ENCODE results near the gene LRMDA.

LRMDA gene

DNA sequence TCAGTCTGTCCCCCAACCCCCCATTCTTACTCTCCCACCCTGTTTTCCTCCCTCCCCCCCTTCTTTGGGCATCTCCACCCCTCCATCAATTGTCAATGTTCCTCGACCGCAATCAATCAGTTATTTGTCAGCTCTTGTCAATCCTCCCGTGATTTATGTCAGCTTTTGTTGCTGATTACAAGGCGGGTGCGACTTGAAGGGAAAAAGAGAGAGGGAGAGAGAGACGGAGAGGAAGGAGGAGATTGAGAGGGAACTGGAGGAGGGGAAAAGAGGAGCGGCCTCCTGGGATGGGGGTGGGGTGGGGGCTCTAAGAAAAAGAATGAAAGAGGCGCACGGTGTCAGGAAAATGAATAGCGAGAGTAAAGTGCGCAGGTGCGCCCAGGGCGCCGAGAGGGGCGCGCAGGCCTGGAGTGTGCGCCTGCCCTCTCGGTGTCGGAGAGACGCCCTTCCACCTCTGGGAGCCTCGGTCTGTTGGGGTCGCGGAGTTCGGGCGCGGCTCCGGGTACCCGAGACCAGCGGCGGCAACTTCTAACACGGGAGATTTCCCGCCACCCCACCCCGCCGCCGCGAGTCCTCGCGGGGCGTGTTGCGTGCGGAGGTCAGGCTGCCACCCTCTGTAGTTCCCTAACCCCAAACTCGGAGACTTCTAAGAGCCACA lies 28.8 kb upstream of the LRMDA start (continued):
- TF ChIP-seq ZNF449 (tag by site-specific recombination; IDR thresholded peaks at IDR 0.05), result 0 out of 2 replicates have a peak, but pooled peaks have one; percentile 33
- TF ChIP-seq GLIS1 (tag by site-specific recombination; IDR thresholded peaks at IDR 0.05), result peak; percentile 44
- no peak for TF ChIP-seq ZNF302 (tag by site-specific recombination; IDR thresholded peaks at IDR 0.05; ENCODE audit: low read depth)
- peak; percentile 99 for TF ChIP-seq GFI1B (tag by site-specific recombination; IDR thresholded peaks at IDR 0.05)
- TF ChIP-seq KLF9 (tag by site-specific recombination; IDR thresholded peaks at IDR 0.05; ENCODE audit: low read depth), result peak; percentile 63; the same call in 1 of the 2 replicates
- TF ChIP-seq, protein P1, sequence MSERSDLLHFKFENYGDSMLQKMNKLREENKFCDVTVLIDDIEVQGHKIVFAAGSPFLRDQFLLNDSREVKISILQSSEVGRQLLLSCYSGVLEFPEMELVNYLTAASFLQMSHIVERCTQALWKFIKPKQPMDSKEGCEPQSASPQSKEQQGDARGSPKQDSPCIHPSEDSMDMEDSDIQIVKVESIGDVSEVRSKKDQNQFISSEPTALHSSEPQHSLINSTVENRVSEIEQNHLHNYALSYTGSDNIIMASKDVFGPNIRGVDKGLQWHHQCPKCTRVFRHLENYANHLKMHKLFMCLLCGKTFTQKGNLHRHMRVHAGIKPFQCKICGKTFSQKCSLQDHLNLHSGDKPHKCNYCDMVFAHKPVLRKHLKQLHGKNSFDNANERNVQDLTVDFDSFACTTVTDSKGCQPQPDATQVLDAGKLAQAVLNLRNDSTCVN (tag by site-specific recombination; optimal IDR thresholded peaks at IDR 0.05), result peak; percentile 89
- peak; percentile 32; the same call in 1 of the 2 replicates for TF ChIP-seq ZSCAN4 (tag by site-specific recombination; IDR thresholded peaks at IDR 0.05)
- TF ChIP-seq ZNF138 (tag by site-specific recombination; IDR thresholded peaks at IDR 0.05; ENCODE audit: borderline replicate concordance), result no peak
- no peak for TF ChIP-seq ZNF600 (tag by site-specific recombination; IDR thresholded peaks at IDR 0.05)
- TF ChIP-seq ZNF830 (tag by site-specific recombination; IDR thresholded peaks at IDR 0.05; ENCODE audit: low read depth), result no peak
- no peak for TF ChIP-seq ZNF221 (tag by site-specific recombination; IDR thresholded peaks at IDR 0.05; ENCODE audit: borderline replicate concordance)
- TF ChIP-seq ZBTB8A (tag by site-specific recombination; IDR thresholded peaks at IDR 0.05), result peak; percentile 95
- TF ChIP-seq, protein P2, sequence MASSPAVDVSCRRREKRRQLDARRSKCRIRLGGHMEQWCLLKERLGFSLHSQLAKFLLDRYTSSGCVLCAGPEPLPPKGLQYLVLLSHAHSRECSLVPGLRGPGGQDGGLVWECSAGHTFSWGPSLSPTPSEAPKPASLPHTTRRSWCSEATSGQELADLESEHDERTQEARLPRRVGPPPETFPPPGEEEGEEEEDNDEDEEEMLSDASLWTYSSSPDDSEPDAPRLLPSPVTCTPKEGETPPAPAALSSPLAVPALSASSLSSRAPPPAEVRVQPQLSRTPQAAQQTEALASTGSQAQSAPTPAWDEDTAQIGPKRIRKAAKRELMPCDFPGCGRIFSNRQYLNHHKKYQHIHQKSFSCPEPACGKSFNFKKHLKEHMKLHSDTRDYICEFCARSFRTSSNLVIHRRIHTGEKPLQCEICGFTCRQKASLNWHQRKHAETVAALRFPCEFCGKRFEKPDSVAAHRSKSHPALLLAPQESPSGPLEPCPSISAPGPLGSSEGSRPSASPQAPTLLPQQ (tag by site-specific recombination; IDR thresholded peaks at IDR 0.05), result peak; percentile 69
- TF ChIP-seq, protein P3, sequence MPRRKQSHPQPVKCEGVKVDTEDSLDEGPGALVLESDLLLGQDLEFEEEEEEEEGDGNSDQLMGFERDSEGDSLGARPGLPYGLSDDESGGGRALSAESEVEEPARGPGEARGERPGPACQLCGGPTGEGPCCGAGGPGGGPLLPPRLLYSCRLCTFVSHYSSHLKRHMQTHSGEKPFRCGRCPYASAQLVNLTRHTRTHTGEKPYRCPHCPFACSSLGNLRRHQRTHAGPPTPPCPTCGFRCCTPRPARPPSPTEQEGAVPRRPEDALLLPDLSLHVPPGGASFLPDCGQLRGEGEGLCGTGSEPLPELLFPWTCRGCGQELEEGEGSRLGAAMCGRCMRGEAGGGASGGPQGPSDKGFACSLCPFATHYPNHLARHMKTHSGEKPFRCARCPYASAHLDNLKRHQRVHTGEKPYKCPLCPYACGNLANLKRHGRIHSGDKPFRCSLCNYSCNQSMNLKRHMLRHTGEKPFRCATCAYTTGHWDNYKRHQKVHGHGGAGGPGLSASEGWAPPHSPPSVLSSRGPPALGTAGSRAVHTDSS (tag by site-specific recombination; IDR thresholded peaks at IDR 0.05), result 0 out of 2 replicates have a peak, but pooled peaks have one; percentile 66
- no peak for TF ChIP-seq ZNF350 (tag by site-specific recombination; IDR thresholded peaks at IDR 0.05)
- no peak for TF ChIP-seq ZNF658 (tag by site-specific recombination; IDR thresholded peaks at IDR 0.05)
- 0 out of 2 replicates have a peak, but pooled peaks have one; percentile 19 for TF ChIP-seq ZFHX2 (tag by site-specific recombination; conservative IDR thresholded peaks at IDR 0.05)
- no peak for TF ChIP-seq ZBTB7A (tag by site-specific recombination; IDR thresholded peaks at IDR 0.05; ENCODE audit: low read depth)
- TF ChIP-seq IKZF3 (tag by site-specific recombination; IDR thresholded peaks at IDR 0.05), result peak; percentile 100
- TF ChIP-seq PATZ1 (tag by site-specific recombination; IDR thresholded peaks at IDR 0.05), result peak; percentile 99
- TF ChIP-seq, protein P4, sequence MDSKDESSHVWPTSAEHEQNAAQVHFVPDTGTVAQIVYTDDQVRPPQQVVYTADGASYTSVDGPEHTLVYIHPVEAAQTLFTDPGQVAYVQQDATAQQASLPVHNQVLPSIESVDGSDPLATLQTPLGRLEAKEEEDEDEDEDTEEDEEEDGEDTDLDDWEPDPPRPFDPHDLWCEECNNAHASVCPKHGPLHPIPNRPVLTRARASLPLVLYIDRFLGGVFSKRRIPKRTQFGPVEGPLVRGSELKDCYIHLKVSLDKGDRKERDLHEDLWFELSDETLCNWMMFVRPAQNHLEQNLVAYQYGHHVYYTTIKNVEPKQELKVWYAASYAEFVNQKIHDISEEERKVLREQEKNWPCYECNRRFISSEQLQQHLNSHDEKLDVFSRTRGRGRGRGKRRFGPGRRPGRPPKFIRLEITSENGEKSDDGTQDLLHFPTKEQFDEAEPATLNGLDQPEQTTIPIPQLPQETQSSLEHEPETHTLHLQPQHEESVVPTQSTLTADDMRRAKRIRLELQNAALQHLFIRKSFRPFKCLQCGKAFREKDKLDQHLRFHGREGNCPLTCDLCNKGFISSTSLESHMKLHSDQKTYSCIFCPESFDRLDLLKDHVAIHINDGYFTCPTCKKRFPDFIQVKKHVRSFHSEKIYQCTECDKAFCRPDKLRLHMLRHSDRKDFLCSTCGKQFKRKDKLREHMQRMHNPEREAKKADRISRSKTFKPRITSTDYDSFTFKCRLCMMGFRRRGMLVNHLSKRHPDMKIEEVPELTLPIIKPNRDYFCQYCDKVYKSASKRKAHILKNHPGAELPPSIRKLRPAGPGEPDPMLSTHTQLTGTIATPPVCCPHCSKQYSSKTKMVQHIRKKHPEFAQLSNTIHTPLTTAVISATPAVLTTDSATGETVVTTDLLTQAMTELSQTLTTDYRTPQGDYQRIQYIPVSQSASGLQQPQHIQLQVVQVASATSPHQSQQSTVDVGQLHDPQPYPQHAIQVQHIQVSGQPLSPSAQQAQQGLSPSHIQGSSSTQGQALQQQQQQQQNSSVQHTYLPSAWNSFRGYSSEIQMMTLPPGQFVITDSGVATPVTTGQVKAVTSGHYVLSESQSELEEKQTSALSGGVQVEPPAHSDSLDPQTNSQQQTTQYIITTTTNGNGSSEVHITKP (tag by site-specific recombination; IDR thresholded peaks at IDR 0.05), result peak; percentile 90
- TF ChIP-seq, protein P5, sequence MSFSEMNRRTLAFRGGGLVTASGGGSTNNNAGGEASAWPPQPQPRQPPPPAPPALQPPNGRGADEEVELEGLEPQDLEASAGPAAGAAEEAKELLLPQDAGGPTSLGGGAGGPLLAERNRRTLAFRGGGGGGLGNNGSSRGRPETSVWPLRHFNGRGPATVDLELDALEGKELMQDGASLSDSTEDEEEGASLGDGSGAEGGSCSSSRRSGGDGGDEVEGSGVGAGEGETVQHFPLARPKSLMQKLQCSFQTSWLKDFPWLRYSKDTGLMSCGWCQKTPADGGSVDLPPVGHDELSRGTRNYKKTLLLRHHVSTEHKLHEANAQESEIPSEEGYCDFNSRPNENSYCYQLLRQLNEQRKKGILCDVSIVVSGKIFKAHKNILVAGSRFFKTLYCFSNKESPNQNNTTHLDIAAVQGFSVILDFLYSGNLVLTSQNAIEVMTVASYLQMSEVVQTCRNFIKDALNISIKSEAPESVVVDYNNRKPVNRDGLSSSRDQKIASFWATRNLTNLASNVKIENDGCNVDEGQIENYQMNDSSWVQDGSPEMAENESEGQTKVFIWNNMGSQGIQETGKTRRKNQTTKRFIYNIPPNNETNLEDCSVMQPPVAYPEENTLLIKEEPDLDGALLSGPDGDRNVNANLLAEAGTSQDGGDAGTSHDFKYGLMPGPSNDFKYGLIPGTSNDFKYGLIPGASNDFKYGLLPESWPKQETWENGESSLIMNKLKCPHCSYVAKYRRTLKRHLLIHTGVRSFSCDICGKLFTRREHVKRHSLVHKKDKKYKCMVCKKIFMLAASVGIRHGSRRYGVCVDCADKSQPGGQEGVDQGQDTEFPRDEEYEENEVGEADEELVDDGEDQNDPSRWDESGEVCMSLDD (tag by site-specific recombination; IDR thresholded peaks at IDR 0.05), result peak; percentile 97
- TF ChIP-seq MYNN (tag by site-specific recombination; IDR thresholded peaks at IDR 0.05; ENCODE audit: borderline replicate concordance), result no peak
